H1 (cell line): ENCODE results near the gene INPP5A. TPM values are rescaled to one million over a fixed set of nuclear protein-coding genes. Genes with fewer than 3 reads are reported as not detected.

Source experiments
- CTCF ChIA-PET: fragments of 300-600 bp; sonication (Branson Sonifier 250); formaldehyde crosslinking; loops from one replicate; lab custom pipeline; 2021; ENCODE audit not compliant: partially characterized antibody; lab: Charles Lee
- POLR2A ChIA-PET: fragments of 300-600 bp; sonication (Branson Sonifier 250); formaldehyde crosslinking; loops from one replicate; lab custom pipeline; 2021; ENCODE audit warnings: inconsistent platforms; ENCODE audit not compliant: partially characterized antibody; lab: Charles Lee
- DNase-seq, 2 experiments: peaks; one replicate each; pipeline versions ENCODE4 v3.0.0 to v3.0.0-alpha.2; 2010 to 2022; ENCODE audit warnings: low spot score in 2 of 2, low read depth in 1 of 2, mixed read lengths in 1 of 2
- FAIRE-seq: peaks from 2 replicates; lab custom pipeline; 2011; peaks lifted over from hg19 to GRCh38; lab: Jason Lieb, UNC
- H2AFZ ChIP-seq: 2 replicates; pipeline ENCODE4 v1.8.1; 2012; ENCODE audit warnings: low read length, inconsistent platforms
- H2AK5ac ChIP-seq: 2 replicates; pipeline ENCODE4 v1.6.1; 2013; ENCODE audit warnings: low read depth, low read length
- H2BK120ac ChIP-seq: replicated peaks from 2 replicates; pipeline ENCODE3; 2013; ENCODE audit warnings: low read depth, low read length, inconsistent platforms
- H2BK12ac ChIP-seq: 2 replicates; pipeline ENCODE4 v1.6.1; 2013; ENCODE audit warnings: low read depth, low read length
- H2BK15ac ChIP-seq: 2 replicates; pipeline ENCODE4 v1.6.1; 2013; ENCODE audit warnings: low read length
- H2BK20ac ChIP-seq: 2 replicates; pipeline ENCODE4 v1.6.1; 2013; ENCODE audit warnings: low read length
- H2BK5ac ChIP-seq: 2 replicates; pipeline ENCODE4 v1.6.1; 2013; ENCODE audit warnings: low read depth, low read length
- H3K14ac ChIP-seq: 2 replicates; pipeline ENCODE4 v1.6.1; 2013; ENCODE audit warnings: inconsistent platforms; ENCODE audit not compliant: insufficient read length
- H3K18ac ChIP-seq: 2 replicates; pipeline ENCODE4 v1.6.1; 2013; ENCODE audit warnings: low read length; ENCODE audit errors: extremely low read depth
- H3K23ac ChIP-seq: 2 replicates; pipeline ENCODE4 v1.6.1; 2013; ENCODE audit warnings: inconsistent platforms; ENCODE audit not compliant: insufficient read length
- H3K23me2 ChIP-seq: 2 replicates; pipeline ENCODE4 v1.6.1; 2013; ENCODE audit warnings: low read depth, low read length
- H3K27ac ChIP-seq: 2 replicates; pipeline ENCODE4 v1.6.1; 2011; ENCODE audit warnings: low read depth, low read length, inconsistent platforms
- H3K27me3 ChIP-seq, 4 experiments: replicated peaks in 1 of 4; 1 replicate in 1 of 4; 2 replicates in 3 of 4; pipeline versions ENCODE4 v1.6.1 to v1.8.1; 2011 to 2013; ENCODE audit warnings: low read length in 3 of 4, mild to moderate bottlenecking in 3 of 4, inconsistent platforms in 2 of 4, mixed read lengths in 2 of 4, moderate library complexity in 1 of 4; ENCODE audit not compliant: control insufficient read depth in 3 of 4, insufficient read depth in 3 of 4; ENCODE audit errors: extremely low read depth in 1 of 4
- H3K36me3 ChIP-seq, 4 experiments: 2 replicates each; pipeline versions ENCODE4 v1.6.1 to v1.8.1; 2011 to 2013; ENCODE audit warnings: mild to moderate bottlenecking in 4 of 4, low read length in 3 of 4, moderate library complexity in 2 of 4, control low read depth in 1 of 4, inconsistent platforms in 1 of 4; ENCODE audit not compliant: insufficient read depth in 4 of 4, control insufficient read depth in 2 of 4
- H3K4ac ChIP-seq: replicated peaks from 2 replicates; pipeline ENCODE3; 2013; ENCODE audit warnings: low read length, low read depth, mixed read lengths, inconsistent platforms; ENCODE audit not compliant: insufficient read length
- H3K4me1 ChIP-seq, 4 experiments: replicated peaks in 1 of 4; 1 replicate in 1 of 4; 2 replicates in 3 of 4; pipeline versions ENCODE4 v1.6.1 to v1.8.1; 2011 to 2013; ENCODE audit warnings: low read length in 3 of 4, inconsistent platforms in 2 of 4, mixed read lengths in 1 of 4; ENCODE audit not compliant: insufficient read depth in 4 of 4, control insufficient read depth in 3 of 4
- H3K4me2 ChIP-seq, 2 experiments: 2 replicates each; pipeline versions ENCODE4 v1.6.1 to v1.8.1; 2011 to 2013; ENCODE audit warnings: low read depth in 2 of 2, low read length in 2 of 2, control low read depth in 1 of 2, inconsistent platforms in 1 of 2, mild to moderate bottlenecking in 1 of 2; ENCODE audit not compliant: insufficient read depth in 1 of 2
- H3K4me3 ChIP-seq, 4 experiments: fragments of 200-600, 300-600 bp in 1 of 4; sonication (generic), shearing (Covaris generic), sonication (Bioruptor Twin) in 1 of 4; 2 replicates each; pipeline versions ENCODE4 v1.5.1 to v1.8.1; 2011 to 2016; ENCODE audit warnings: low read length in 4 of 4, low read depth in 3 of 4, control low read depth in 2 of 4, inconsistent platforms in 2 of 4, mild to moderate bottlenecking in 2 of 4, mixed read lengths in 1 of 4, moderate library complexity in 1 of 4; ENCODE audit not compliant: insufficient read depth in 2 of 4; ENCODE audit errors: extremely low read depth in 1 of 4
- H3K56ac ChIP-seq: replicated peaks from 2 replicates; pipeline ENCODE3; 2013; ENCODE audit warnings: low read depth, mild to moderate bottlenecking, mixed read lengths, low read length, inconsistent platforms; ENCODE audit not compliant: insufficient read length
- H3K79me1 ChIP-seq: 2 replicates; pipeline ENCODE4 v1.6.1; 2013; ENCODE audit warnings: low read depth, low read length, control low read depth
- H3K79me2 ChIP-seq, 2 experiments: 2 replicates each; pipeline versions ENCODE4 v1.6.1 to v1.8.1; 2012 to 2013; ENCODE audit warnings: low read length in 2 of 2, mild to moderate bottlenecking in 2 of 2, inconsistent platforms in 1 of 2; ENCODE audit not compliant: insufficient read depth in 2 of 2, control insufficient read depth in 1 of 2
- H3K9ac ChIP-seq, 4 experiments: replicated peaks in 1 of 4; 1 replicate in 1 of 4; 2 replicates in 3 of 4; pipeline versions ENCODE4 v1.6.1 to v1.8.1; 2011 to 2013; ENCODE audit warnings: low read depth in 3 of 4, low read length in 3 of 4, control low read depth in 2 of 4, mild to moderate bottlenecking in 2 of 4, moderate library complexity in 2 of 4, inconsistent platforms in 1 of 4; ENCODE audit errors: extremely low read depth in 1 of 4
- H3K9me3 ChIP-seq, 2 experiments: 2 replicates each; pipeline versions ENCODE4 v1.6.1 to v1.8.1; 2012 to 2013; ENCODE audit warnings: mild to moderate bottlenecking in 2 of 2, moderate library complexity in 2 of 2, control low read depth in 1 of 2, inconsistent platforms in 1 of 2, low read depth in 1 of 2, low read length in 1 of 2, mixed read lengths in 1 of 2; ENCODE audit not compliant: insufficient read depth in 2 of 2
- H4K20me1 ChIP-seq, 2 experiments: replicated peaks in 1 of 2; 2 replicates each; pipeline versions ENCODE3 to v1.8.1; 2011 to 2013; ENCODE audit warnings: inconsistent platforms in 2 of 2, low read length in 2 of 2, mild to moderate bottlenecking in 1 of 2; ENCODE audit not compliant: insufficient read depth in 2 of 2, control insufficient read depth in 1 of 2
- H4K5ac ChIP-seq: 2 replicates; pipeline ENCODE4 v1.6.1; 2013; ENCODE audit warnings: low read length, low read depth, mixed read lengths, inconsistent platforms; ENCODE audit not compliant: insufficient read length
- H4K8ac ChIP-seq: 2 replicates; pipeline ENCODE4 v1.8.0; 2013; ENCODE audit warnings: mild to moderate bottlenecking, moderate library complexity, low read length, inconsistent platforms; ENCODE audit not compliant: insufficient read depth; ENCODE audit errors: extremely low read depth
- H4K91ac ChIP-seq: replicated peaks from 2 replicates; pipeline ENCODE3; 2013; ENCODE audit warnings: low read length, mixed read lengths, inconsistent platforms; ENCODE audit not compliant: insufficient read length
- WGBS, 2 experiments: shearing (Covaris generic) in 1 of 2; methylation state at CpG; one replicate each; pipeline versions ENCODE4 v1.1.6 to v1.1.7; 2013 to 2015; ENCODE audit warnings: low lambda C conversion rate in 2 of 2, mixed read lengths in 2 of 2, inconsistent platforms in 1 of 2, low coverage in 1 of 2, missing lambda C conversion rate in 1 of 2; ENCODE audit not compliant: insufficient replicate concordance in 2 of 2, insufficient coverage in 1 of 2, insufficient read length in 1 of 2; ENCODE audit errors: extremely low coverage in 1 of 2, missing lambda C conversion rate in 1 of 2; 5-methylcytosine and 5-hydroxymethylcytosine counted together
- polyA plus RNA-seq, 7 experiments: library from polyadenylated mRNA; depleted of rRNA in 3 of 7; stranded (reverse) in 5 of 7; unstranded in 2 of 7; fragments of >200 nt in 5 of 7; fragments of 200-250 nt in 2 of 7; gene quantifications; 1 replicate in 5 of 7; 2 replicates in 1 of 7; 4 replicates in 1 of 7; pipeline versions ENCODE4 v1.2.1 to v1.2.3, GENCODE V29; 2011 to 2013; ENCODE audit warnings: missing spikeins in 2 of 7, mixed read lengths in 2 of 7
- total RNA-seq: library from RNA; stranded (reverse); fragmentation: NEBNext Ultra II Directional; extraction: Animal tissue kit (Norgen Biotek cat#: 25700); gene quantifications from 2 replicates; pipeline ENCODE4 v1.2.1, GENCODE V29; 2021
- TF ChIP-seq, protein P1 (sequence below), 3 experiments: IDR thresholded peaks; 1 replicate in 2 of 3; 2 replicates in 1 of 3; pipeline versions ENCODE4 v1.5.1 to v1.6.1; 2011; ENCODE audit warnings: low read length in 3 of 3, mild to moderate bottlenecking in 3 of 3, inconsistent platforms in 2 of 3, low read depth in 1 of 3, moderate library complexity in 1 of 3; ENCODE audit not compliant: insufficient read depth in 1 of 3; ENCODE audit errors: control extremely low read depth in 1 of 3

Gene INPP5A
- total and polyA plus RNA-seq, 2 of the 8 experiments (the other 6 are each of a cell fraction or from before 2014, with no cell fraction given): 19.7 to 27.5 TPM

DNA sequence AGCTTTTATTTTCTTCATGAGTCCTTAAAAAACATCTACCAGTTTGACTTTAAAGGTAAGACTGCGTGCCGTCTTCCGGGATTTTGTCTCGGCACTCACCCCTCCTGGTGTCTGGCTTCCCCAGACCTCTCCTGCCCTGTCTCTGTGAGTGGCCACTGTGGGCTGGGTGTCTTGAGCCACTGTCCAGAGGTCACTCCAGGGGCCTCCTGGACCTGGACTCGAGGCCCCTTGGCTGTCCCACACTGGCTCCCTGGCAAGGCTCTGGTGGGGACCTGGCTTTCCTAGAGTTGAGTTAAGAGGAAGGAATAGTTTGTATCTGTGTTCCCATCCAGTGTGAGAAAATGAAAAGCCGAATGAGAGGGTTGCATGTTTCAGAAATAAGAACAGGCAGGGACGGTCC, 152.8 kb downstream of the INPP5A start:
- Histone ChIP-seq H3K4me3 (no peak overlapping the region), H2BK20ac (no peak overlapping the region), H3K27ac (no peak overlapping the region), H3K9ac (no peak overlapping the region; a peak in 1 of 7 replicates), H3K14ac (no peak overlapping the region), H3K18ac (no peak overlapping the region), H4K91ac (no peak overlapping the region), H2AK5ac (no peak overlapping the region), H2BK5ac (no peak overlapping the region), H4K20me1 (peaks cover 0 to 11% of the 10 kb centered on the region in 2 experiments), H2BK15ac (no peak overlapping the region), H3K36me3 (no peaks in the 10 kb centered on the region; a peak in 1 of 8 replicates), H2BK12ac (no peak overlapping the region), H4K5ac (no peak overlapping the region), H3K4me1 (no peaks in the 10 kb centered on the region; a peak in 3 of 7 replicates), H3K4me2 (no peak overlapping the region), H3K79me2 (no peaks in the 10 kb centered on the region), H3K23me2 (no peaks in the 10 kb centered on the region)
- no peak for FAIRE-seq
- POLR2A ChIA-PET: no interaction called here
- TF ChIP-seq, protein P1, sequence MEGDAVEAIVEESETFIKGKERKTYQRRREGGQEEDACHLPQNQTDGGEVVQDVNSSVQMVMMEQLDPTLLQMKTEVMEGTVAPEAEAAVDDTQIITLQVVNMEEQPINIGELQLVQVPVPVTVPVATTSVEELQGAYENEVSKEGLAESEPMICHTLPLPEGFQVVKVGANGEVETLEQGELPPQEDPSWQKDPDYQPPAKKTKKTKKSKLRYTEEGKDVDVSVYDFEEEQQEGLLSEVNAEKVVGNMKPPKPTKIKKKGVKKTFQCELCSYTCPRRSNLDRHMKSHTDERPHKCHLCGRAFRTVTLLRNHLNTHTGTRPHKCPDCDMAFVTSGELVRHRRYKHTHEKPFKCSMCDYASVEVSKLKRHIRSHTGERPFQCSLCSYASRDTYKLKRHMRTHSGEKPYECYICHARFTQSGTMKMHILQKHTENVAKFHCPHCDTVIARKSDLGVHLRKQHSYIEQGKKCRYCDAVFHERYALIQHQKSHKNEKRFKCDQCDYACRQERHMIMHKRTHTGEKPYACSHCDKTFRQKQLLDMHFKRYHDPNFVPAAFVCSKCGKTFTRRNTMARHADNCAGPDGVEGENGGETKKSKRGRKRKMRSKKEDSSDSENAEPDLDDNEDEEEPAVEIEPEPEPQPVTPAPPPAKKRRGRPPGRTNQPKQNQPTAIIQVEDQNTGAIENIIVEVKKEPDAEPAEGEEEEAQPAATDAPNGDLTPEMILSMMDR (IDR thresholded peaks at IDR 0.05; ENCODE audit: control extremely low read depth in 1 of 3, insufficient read depth in 1 of 3, low read depth in 1 of 3, low read length in 3 of 3): no peak
- TF ChIP-seq, all 59 proteins: peak for 0
- no peaks in the 10 kb centered on the region for H3K9me3 ChIP-seq
- CTCF ChIA-PET: interaction anchor here (1.0 to 1.2 kb wide), 2 partner anchors 36 to 54 kb away, joined by 3 to 4 read pairs; no protein-coding TSS in a partner anchor
- H3K56ac ChIP-seq: no peak overlapping the region
- DNase-seq: no peak
- H3K4ac ChIP-seq: no peak overlapping the region
- peaks cover 2% of the 10 kb centered on the region; the same call in 1 of the 2 replicates for H3K79me1 ChIP-seq
- H4K8ac ChIP-seq: no peak overlapping the region; the same call in 1 of the 2 replicates
- H3K23ac ChIP-seq: no peak overlapping the region
- no peak overlapping the region for H2BK120ac ChIP-seq
- 100% methylated on average over 7 of the region's 7 CpGs; no CpG with 5 or more reads in 1 of the 2 experiments for WGBS, 2 experiments
- H3K27me3 ChIP-seq: no peaks in the 10 kb centered on the region
- H2AFZ ChIP-seq: no peak overlapping the region
